Skin epidermis (tissue), 12 donors: Measurements from ENCODE around the gene KLHL30.
A peak's percentile ranks its signal among the peaks of the same experiment; 100 is the strongest.
"Not testable (repeated sequence)": the region's sequence is repeated elsewhere in the genome, so short reads cannot be mapped to it uniquely, and the experiment has no call there.

Experiments
- H3K27ac ChIP-seq, 21 experiments: fragments of 200-600 bp; sonication (generic) in 11 of 21; one replicate each; pipeline ENCODE4 v1.5.0; 2020; ENCODE audit warnings: mild to moderate bottlenecking in 3 of 21, inconsistent platforms in 2 of 21, moderate library complexity in 2 of 21
- H3K4me3 ChIP-seq, 7 experiments: fragments of 200-600 bp; sonication (generic) in 2 of 7; one replicate each; pipeline ENCODE4 v1.5.0; 2020; ENCODE audit warnings: inconsistent platforms in 2 of 7, mild to moderate bottlenecking in 2 of 7, moderate library complexity in 1 of 7

The KLHL30 gene

GRCh38 chr2:238169048-238169707, 30.7 kb downstream of the KLHL30 start:
- peak overlapping the region in 4 of 21 experiments; percentile 6 to 27 (median 14) for H3K27ac ChIP-seq
- H3K4me3 ChIP-seq = no peak overlapping the region

GRCh38 chr2:238169708-238170251, 31.3 kb downstream of the KLHL30 start:
- Histone ChIP-seq H3K27ac (peak overlapping the region in 7 of 21 experiments; percentile 6 to 59 (median 23)), H3K4me3 (no peak overlapping the region)

GRCh38 chr2:238170386-238171071, 32.1 kb downstream of the KLHL30 start:
- H3K27ac ChIP-seq = peak overlapping the region in 6 of 21 experiments; percentile 8 to 59 (median 26)
- H3K4me3 ChIP-seq = no peak overlapping the region

GRCh38 chr2:238171072-238171431, 32.6 kb downstream of the KLHL30 start:
- H3K27ac ChIP-seq = peak overlapping the region in 1 of 21 experiments; percentile 26
- not testable (repeated sequence) for H3K4me3 ChIP-seq

- Histone ChIP-seq H3K27ac (no peak overlapping the region), H3K4me3 (no peak overlapping the region)
Observed at GRCh38 chr2:238171575-238172187, 33.2 kb downstream of the KLHL30 start.

GRCh38 chr2:238172439-238172838, 34.0 kb downstream of the KLHL30 start:
- H3K4me3 ChIP-seq = no peak overlapping the region
- H3K27ac ChIP-seq = no peak overlapping the region

GRCh38 chr2:238173692-238174091, 35.2 kb downstream of the KLHL30 start:
- H3K4me3 ChIP-seq = no peak overlapping the region
- no peak overlapping the region for H3K27ac ChIP-seq

- no peak overlapping the region for H3K27ac ChIP-seq
- no peak overlapping the region for H3K4me3 ChIP-seq
Observed at GRCh38 chr2:238174291-238174690, 35.8 kb downstream of the KLHL30 start.

- H3K27ac ChIP-seq = no peak overlapping the region
- H3K4me3 ChIP-seq = no peak overlapping the region
Observed at GRCh38 chr2:238174701-238175100, 36.2 kb downstream of the KLHL30 start.

- Histone ChIP-seq H3K27ac (no peak overlapping the region), H3K4me3 (no peak overlapping the region)
Observed at GRCh38 chr2:238176613-238177012, 38.1 kb downstream of the KLHL30 start.

GRCh38 chr2:238180554-238180953, 42.1 kb downstream of the KLHL30 start:
- Histone ChIP-seq H3K4me3 (no peak overlapping the region), H3K27ac (no peak overlapping the region)

GRCh38 chr2:238182362-238182761, 43.9 kb downstream of the KLHL30 start:
- Histone ChIP-seq H3K4me3 (no peak overlapping the region), H3K27ac (no peak overlapping the region)

GRCh38 chr2:238183821-238184220, 45.4 kb downstream of the KLHL30 start:
- Histone ChIP-seq H3K27ac (no peak overlapping the region), H3K4me3 (no peak overlapping the region)

- Histone ChIP-seq H3K4me3 (no peak overlapping the region), H3K27ac (no peak overlapping the region)
Observed at GRCh38 chr2:238187618-238188548, 49.4 kb downstream of the KLHL30 start.

- no peak overlapping the region for H3K27ac ChIP-seq
- no peak overlapping the region for H3K4me3 ChIP-seq
Observed at GRCh38 chr2:238190445-238190844, 52.0 kb downstream of the KLHL30 start.
